ENCODE measurements around the gene AP2B1.

DNA sequence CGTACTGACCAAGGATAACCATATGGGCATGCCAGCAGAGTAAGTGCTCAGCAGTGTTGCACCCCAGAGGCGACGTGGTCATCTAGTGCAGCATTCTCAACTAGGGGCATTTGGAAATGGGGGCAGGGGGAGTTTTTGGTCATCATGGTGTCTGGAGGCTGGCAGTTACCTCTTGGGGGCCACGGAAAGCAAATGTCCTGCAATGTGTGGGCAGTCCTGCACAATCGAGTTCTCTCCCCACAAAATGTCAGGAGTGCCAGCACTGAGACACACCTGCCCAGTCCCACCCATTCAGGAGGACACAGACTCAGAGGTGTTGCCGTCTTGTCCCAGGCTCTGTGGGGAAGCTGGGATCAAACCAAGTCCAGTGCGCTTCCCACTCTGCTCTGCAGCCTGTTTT, 147.3 kb downstream of the AP2B1 start:
- TF ChIP-seq, protein P1, sequence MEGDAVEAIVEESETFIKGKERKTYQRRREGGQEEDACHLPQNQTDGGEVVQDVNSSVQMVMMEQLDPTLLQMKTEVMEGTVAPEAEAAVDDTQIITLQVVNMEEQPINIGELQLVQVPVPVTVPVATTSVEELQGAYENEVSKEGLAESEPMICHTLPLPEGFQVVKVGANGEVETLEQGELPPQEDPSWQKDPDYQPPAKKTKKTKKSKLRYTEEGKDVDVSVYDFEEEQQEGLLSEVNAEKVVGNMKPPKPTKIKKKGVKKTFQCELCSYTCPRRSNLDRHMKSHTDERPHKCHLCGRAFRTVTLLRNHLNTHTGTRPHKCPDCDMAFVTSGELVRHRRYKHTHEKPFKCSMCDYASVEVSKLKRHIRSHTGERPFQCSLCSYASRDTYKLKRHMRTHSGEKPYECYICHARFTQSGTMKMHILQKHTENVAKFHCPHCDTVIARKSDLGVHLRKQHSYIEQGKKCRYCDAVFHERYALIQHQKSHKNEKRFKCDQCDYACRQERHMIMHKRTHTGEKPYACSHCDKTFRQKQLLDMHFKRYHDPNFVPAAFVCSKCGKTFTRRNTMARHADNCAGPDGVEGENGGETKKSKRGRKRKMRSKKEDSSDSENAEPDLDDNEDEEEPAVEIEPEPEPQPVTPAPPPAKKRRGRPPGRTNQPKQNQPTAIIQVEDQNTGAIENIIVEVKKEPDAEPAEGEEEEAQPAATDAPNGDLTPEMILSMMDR (IDR thresholded peaks at IDR 0.05) = no peak
- TF ChIP-seq POLR2A (IDR thresholded peaks at IDR 0.05) = no peak

Data from lower leg skin (tissue), 3 donors.